HEK293 (cell line): ENCODE data around the gene C3orf20.

Experiments used
- ZNF274 ChIP-seq, 2 experiments: fragments of 200-500 bp in 1 of 2; fragments of 450-650 bp in 1 of 2; sonication (Bioruptor generic) in 1 of 2; formaldehyde crosslinking in 1 of 2; IDR thresholded peaks; 2 replicates each; pipeline versions ENCODE4 v1.5.1 to v1.6.1; 2014 to 2016; ENCODE audit warnings: borderline replicate concordance in 1 of 2, inconsistent platforms in 1 of 2, low read length in 1 of 2, missing biosample characterization in 1 of 2, missing genetic modification characterization in 1 of 2
- ZNF701 ChIP-seq: fragments of 450-650 bp; formaldehyde crosslinking; IDR thresholded peaks from 2 replicates; pipeline ENCODE4 v1.5.1; 2016; ENCODE audit warnings: missing biosample characterization, missing genetic modification characterization
- TF ChIP-seq, protein P1 (sequence below): fragments of 450-650 bp; formaldehyde crosslinking; IDR thresholded peaks from 2 replicates; pipeline ENCODE4 v1.5.1; 2016; ENCODE audit warnings: missing biosample characterization, missing genetic modification characterization
- TF ChIP-seq, protein P2 (sequence below): fragments of 450-650 bp; formaldehyde crosslinking; IDR thresholded peaks from 2 replicates; pipeline ENCODE4 v1.5.1; 2016; ENCODE audit warnings: missing biosample characterization, missing genetic modification characterization

GRCh38 chr3:14810801-14811661 lies 136.1 kb downstream of the C3orf20 start:
- TF ChIP-seq, protein P1, sequence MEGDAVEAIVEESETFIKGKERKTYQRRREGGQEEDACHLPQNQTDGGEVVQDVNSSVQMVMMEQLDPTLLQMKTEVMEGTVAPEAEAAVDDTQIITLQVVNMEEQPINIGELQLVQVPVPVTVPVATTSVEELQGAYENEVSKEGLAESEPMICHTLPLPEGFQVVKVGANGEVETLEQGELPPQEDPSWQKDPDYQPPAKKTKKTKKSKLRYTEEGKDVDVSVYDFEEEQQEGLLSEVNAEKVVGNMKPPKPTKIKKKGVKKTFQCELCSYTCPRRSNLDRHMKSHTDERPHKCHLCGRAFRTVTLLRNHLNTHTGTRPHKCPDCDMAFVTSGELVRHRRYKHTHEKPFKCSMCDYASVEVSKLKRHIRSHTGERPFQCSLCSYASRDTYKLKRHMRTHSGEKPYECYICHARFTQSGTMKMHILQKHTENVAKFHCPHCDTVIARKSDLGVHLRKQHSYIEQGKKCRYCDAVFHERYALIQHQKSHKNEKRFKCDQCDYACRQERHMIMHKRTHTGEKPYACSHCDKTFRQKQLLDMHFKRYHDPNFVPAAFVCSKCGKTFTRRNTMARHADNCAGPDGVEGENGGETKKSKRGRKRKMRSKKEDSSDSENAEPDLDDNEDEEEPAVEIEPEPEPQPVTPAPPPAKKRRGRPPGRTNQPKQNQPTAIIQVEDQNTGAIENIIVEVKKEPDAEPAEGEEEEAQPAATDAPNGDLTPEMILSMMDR = no peak
- TF ChIP-seq, protein P2, sequence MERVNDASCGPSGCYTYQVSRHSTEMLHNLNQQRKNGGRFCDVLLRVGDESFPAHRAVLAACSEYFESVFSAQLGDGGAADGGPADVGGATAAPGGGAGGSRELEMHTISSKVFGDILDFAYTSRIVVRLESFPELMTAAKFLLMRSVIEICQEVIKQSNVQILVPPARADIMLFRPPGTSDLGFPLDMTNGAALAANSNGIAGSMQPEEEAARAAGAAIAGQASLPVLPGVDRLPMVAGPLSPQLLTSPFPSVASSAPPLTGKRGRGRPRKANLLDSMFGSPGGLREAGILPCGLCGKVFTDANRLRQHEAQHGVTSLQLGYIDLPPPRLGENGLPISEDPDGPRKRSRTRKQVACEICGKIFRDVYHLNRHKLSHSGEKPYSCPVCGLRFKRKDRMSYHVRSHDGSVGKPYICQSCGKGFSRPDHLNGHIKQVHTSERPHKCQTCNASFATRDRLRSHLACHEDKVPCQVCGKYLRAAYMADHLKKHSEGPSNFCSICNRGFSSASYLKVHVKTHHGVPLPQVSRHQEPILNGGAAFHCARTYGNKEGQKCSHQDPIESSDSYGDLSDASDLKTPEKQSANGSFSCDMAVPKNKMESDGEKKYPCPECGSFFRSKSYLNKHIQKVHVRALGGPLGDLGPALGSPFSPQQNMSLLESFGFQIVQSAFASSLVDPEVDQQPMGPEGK = no peak
- TF ChIP-seq ZNF701 (tag by site-specific recombination) = no peak
- no peak for TF ChIP-seq ZNF274 (IDR thresholded peaks at IDR 0.05; ENCODE audit: low read length)
- TF ChIP-seq ZNF274 (tag by site-specific recombination; IDR thresholded peaks at IDR 0.05; ENCODE audit: borderline replicate concordance) = no peak
